ENCODE measurements around the gene PHYH.
"Not testable (repeated sequence)": the region's sequence is repeated elsewhere in the genome, so short reads cannot be mapped to it uniquely, and the experiment has no call there.

The PHYH gene

GRCh38 chr10:13319166-13319565 lies 19.3 kb upstream of the PHYH start:
- no peak for DNase-seq

GRCh38 chr10:13317474-13317873 lies 17.6 kb upstream of the PHYH start:
- DNase-seq: no peak

- DNase-seq: no peak
These were observed 16.9 kb upstream of the PHYH start for GRCh38 chr10:13316635-13317311.

GRCh38 chr10:13315361-13315760 lies 15.5 kb upstream of the PHYH start:
- DNase-seq: no peak

GRCh38 chr10:13311177-13311575 lies 11.3 kb upstream of the PHYH start:
- DNase-seq: no peak

GRCh38 chr10:13310518-13311176 lies 10.8 kb upstream of the PHYH start:
- no peak for DNase-seq

- no peak for DNase-seq
These were observed 9.9 kb upstream of the PHYH start for GRCh38 chr10:13309792-13310191.

GRCh38 chr10:13308096-13308495 lies 8.2 kb upstream of the PHYH start:
- no peak for DNase-seq

- DNase-seq: no peak
These were observed 6.2 kb upstream of the PHYH start for GRCh38 chr10:13306103-13306502.

- no peak for DNase-seq
These were observed 3.1 kb upstream of the PHYH start for GRCh38 chr10:13302821-13303555.

- DNase-seq: no peak
These were observed 972 bp downstream of the PHYH start for GRCh38 chr10:13298748-13299436.

- DNase-seq: no peak
These were observed 3.4 kb downstream of the PHYH start for GRCh38 chr10:13296476-13296875.

GRCh38 chr10:13294784-13295183 lies 5.1 kb downstream of the PHYH start:
- DNase-seq: no peak

GRCh38 chr10:13291821-13292773 lies 7.8 kb downstream of the PHYH start:
- peak; percentile 20 for DNase-seq

- DNase-seq: no peak
These were observed 8.8 kb downstream of the PHYH start for GRCh38 chr10:13291061-13291460.

GRCh38 chr10:13284050-13284449 lies 15.8 kb downstream of the PHYH start:
- DNase-seq: no peak

GRCh38 chr10:13282348-13282747 lies 17.5 kb downstream of the PHYH start:
- DNase-seq: not testable (repeated sequence)

- no peak for DNase-seq
These were observed 23.0 kb downstream of the PHYH start for GRCh38 chr10:13276749-13277365.

GRCh38 chr10:13276146-13276545 lies 23.7 kb downstream of the PHYH start:
- DNase-seq: not testable (repeated sequence)

GRCh38 chr10:13272164-13272571 lies 27.7 kb downstream of the PHYH start:
- peak; percentile 64 for DNase-seq

- peak; percentile 36 for DNase-seq
These were observed 28.2 kb downstream of the PHYH start for GRCh38 chr10:13271552-13272163.
